ENCODE data around the gene USP21. TPM values are rescaled to one million over a fixed set of nuclear protein-coding genes. Genes with fewer than 3 reads are reported as not detected.

Gene USP21
- total and polyA plus RNA-seq, 12 donors, result 12.0 to 44.9 (median 28.2) TPM

DNA sequence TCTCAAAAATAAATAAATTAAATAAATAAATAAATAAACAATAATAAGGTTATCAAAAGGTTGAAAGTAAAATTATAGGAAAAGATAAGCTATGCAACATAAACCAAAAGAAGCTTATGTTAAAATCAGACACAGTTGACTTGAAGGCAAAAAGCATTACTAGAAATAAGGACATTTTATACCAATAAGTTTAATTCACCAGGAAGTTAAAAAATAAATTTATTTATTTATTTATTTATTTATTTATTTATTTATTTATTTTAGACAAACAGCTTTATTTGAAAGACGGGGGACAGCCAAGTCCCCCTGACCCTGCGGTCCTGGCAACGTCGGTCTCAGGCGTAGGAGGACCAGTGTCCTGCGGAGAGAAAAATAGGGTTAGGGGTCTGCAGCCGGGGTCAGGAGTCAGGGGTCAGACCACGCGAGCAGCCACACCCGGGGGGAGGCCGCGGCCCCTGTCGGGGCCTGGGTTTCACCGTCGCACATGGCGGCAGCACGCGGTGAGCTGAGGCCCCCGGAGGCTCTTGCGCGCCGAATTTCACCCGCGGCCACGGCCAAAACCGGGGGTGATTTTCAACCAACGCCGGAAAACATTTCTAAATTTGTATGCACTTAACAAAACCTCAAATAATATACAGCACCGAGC is 18.4 kb upstream of the USP21 start:
- no peaks in the 10 kb centered on the region for H3K27me3 ChIP-seq
- intact Hi-C loops (cut with DNase I), result no loop called here
- H3K36me3 ChIP-seq (replicated peaks in 1 of 2), result no peaks in the 10 kb centered on the region
- TF ChIP-seq, protein P1, sequence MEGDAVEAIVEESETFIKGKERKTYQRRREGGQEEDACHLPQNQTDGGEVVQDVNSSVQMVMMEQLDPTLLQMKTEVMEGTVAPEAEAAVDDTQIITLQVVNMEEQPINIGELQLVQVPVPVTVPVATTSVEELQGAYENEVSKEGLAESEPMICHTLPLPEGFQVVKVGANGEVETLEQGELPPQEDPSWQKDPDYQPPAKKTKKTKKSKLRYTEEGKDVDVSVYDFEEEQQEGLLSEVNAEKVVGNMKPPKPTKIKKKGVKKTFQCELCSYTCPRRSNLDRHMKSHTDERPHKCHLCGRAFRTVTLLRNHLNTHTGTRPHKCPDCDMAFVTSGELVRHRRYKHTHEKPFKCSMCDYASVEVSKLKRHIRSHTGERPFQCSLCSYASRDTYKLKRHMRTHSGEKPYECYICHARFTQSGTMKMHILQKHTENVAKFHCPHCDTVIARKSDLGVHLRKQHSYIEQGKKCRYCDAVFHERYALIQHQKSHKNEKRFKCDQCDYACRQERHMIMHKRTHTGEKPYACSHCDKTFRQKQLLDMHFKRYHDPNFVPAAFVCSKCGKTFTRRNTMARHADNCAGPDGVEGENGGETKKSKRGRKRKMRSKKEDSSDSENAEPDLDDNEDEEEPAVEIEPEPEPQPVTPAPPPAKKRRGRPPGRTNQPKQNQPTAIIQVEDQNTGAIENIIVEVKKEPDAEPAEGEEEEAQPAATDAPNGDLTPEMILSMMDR (IDR thresholded peaks at IDR 0.05), result no peak
- no peak for TF ChIP-seq POLR2A (IDR thresholded peaks at IDR 0.05)
- no peaks in the 10 kb centered on the region for H3K9me3 ChIP-seq (replicated peaks in 1 of 3)
- no peak for DNase-seq
- no peak overlapping the region for H3K4me3 ChIP-seq
- H3K27ac ChIP-seq, result no peak overlapping the region
- WGBS, 4 donors, result 91 to 95% (median 92%) methylated on average over 27 to 29 of the region's 29 CpGs
- H3K4me1 ChIP-seq (replicated peaks in 1 of 2), result peaks cover 0 to 8% of the 10 kb centered on the region in 2 donors

DNA sequence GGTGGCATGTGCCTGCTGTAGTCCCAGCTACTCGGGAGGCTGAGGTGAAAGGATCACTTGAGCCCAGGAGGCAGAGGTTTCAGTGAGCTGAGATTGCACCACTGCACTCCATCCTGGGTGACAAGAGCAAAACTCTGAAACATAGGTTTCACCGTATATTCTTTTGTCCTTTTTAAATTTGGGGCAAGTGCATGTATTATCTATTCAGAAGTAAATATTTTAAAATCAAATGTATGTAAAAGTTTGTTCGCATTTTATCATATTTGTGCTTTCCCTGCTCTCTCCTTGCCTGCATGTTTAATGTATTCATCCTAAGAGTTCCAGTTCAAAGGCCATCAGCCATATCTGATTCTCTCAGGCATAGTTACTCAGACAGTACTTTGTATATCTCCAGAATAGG is 13.5 kb upstream of the USP21 start:
- Histone ChIP-seq H3K27ac (no peak overlapping the region), H3K4me3 (no peak overlapping the region), H3K27me3 (no peaks in the 10 kb centered on the region), H3K36me3 (replicated peaks in 1 of 2) (no peaks in the 10 kb centered on the region), H3K4me1 (replicated peaks in 1 of 2) (no peaks in the 10 kb centered on the region), H3K9me3 (replicated peaks in 1 of 3) (no peaks in the 10 kb centered on the region)
- intact Hi-C loops (cut with DNase I), result no loop called here
- no peak for DNase-seq
- TF ChIP-seq, protein P1 (IDR thresholded peaks at IDR 0.05), result no peak
- TF ChIP-seq POLR2A (IDR thresholded peaks at IDR 0.05), result no peak
- WGBS, 4 donors, result 74 to 85% (median 78%) methylated on average over 3 of the region's 3 CpGs

DNA sequence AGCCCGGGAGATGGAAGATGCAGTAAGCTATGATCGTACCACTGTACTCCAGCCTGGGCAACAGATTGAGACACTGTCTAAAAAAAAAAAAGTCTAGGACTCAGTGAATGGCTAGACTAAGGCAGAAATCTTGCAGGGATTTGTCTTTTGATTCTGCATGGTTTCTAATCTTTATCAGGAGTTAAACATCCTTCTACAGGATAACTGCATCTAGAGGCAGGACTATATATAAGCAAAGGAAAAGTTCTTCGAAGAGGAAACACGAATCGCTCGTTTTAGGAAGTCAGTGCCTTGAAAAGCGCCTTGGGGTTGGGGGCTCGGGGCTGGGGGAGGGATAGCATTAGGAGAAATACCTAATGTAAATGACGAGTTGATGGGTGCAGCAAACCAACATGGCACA is 6.1 kb upstream of the USP21 start:
- peak in 1 of 7 donors; percentile 13 for DNase-seq
- WGBS, 4 donors, result 20 to 23% (median 21%) methylated on average over 9 of the region's 9 CpGs
- Histone ChIP-seq H3K4me1 (replicated peaks in 1 of 2) (peaks cover 0 to 10% of the 10 kb centered on the region in 2 donors), H3K9me3 (replicated peaks in 1 of 3) (no peaks in the 10 kb centered on the region), H3K27ac (peak overlapping the region in 4 of 5 donors; percentile 85 to 95 (median 92)), H3K4me3 (peak overlapping the region in 2 of 4 donors; percentile 71 to 83), H3K36me3 (replicated peaks in 1 of 2) (peaks cover 0 to 15% of the 10 kb centered on the region in 2 donors), H3K27me3 (no peaks in the 10 kb centered on the region)
- TF ChIP-seq, protein P1 (IDR thresholded peaks at IDR 0.05), result no peak
- no peak for TF ChIP-seq POLR2A (IDR thresholded peaks at IDR 0.05)
- intact Hi-C loops (cut with DNase I), result no loop called here

DNA sequence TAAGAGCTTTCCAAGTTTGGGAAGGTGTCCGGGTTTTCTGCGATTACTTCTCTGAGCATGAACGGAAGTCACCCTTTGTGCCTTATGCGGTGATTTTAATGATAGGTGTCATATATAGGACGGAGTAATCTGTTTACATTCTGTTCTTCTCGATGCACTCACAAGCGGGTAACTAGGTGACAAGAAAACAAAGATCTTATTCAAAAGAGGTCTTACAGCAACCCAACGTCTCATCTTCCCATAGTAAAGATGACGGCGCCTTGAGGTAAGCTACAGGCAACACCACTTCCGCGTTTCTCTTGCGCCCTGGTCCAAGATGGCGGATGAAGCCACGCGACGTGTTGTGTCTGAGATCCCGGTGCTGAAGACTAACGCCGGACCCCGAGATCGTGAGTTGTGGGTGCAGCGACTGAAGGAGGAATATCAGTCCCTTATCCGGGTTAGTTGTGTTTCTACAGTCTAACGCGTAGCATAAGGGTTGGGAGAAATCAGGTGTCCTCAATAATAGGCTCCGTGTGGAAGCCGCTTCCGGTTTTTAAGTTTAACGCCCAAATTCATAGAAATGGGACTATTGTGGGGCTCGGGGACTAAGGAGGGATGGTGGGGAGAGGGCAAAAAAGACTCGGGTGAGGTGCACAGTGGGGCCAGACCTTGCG is 5.5 kb upstream of the USP21 start, which contains the start of gene UFC1:
Gene UFC1 (plus strand): TSS at position 297 of the 656 bp plus-strand sequence. CDS start 20 bp downstream, at position 317.
- H3K9me3 ChIP-seq (replicated peaks in 1 of 3), result no peaks in the 10 kb centered on the region
- TF ChIP-seq POLR2A (IDR thresholded peaks at IDR 0.05), result peak in 1 of 2 donors; percentile 45
- TF ChIP-seq, protein P1 (IDR thresholded peaks at IDR 0.05), result no peak
- H3K27me3 ChIP-seq, result no peaks in the 10 kb centered on the region
- H3K4me1 ChIP-seq (replicated peaks in 1 of 2), result peaks cover 0 to 14% of the 10 kb centered on the region in 2 donors
- 0 to 1% (median 0%) methylated on average over 27 to 33 of the region's 33 CpGs for WGBS, 4 donors
- DNase-seq, result peak; percentile 72 to 90 (median 83)
- peak within 1 kb of the TSS; percentile 85 to 95 (median 91) for H3K27ac ChIP-seq
- intact Hi-C loops (cut with DNase I), result no loop called here
- H3K36me3 ChIP-seq (replicated peaks in 1 of 2), result peaks cover 0 to 21% of the 10 kb centered on the region in 2 donors
- peak within 1 kb of the TSS; percentile 9 to 83 (median 77) for H3K4me3 ChIP-seq
